GM18861 (cell line): Measurements from ENCODE around the gene SPEM1.

ENCODE experiments used
- ATAC-seq: cut with Tn5 transposase; IDR thresholded peaks from one replicate; pipeline ENCODE4 v1.9.1; 2021; ENCODE audit not compliant: unreplicated experiment

Gene SPEM1

GRCh38 chr17:7419819-7420610 is at the start of gene SPEM1:
Gene SPEM1 (plus strand): TSS chr17:7420324. CDS start chr17:7420385, 61 bp downstream.
- ATAC-seq = no peak

- no peak for ATAC-seq
Observed at GRCh38 chr17:7370853-7371252, 49.3 kb upstream of the SPEM1 start.

GRCh38 chr17:7374353-7374752 is 45.8 kb upstream of the SPEM1 start:
- no peak for ATAC-seq

- no peak for ATAC-seq
Observed at GRCh38 chr17:7379134-7379533, 41.0 kb upstream of the SPEM1 start.

- no peak for ATAC-seq
Observed at GRCh38 chr17:7380321-7380720, 39.8 kb upstream of the SPEM1 start.

- no peak for ATAC-seq
Observed at GRCh38 chr17:7380855-7381683, 39.1 kb upstream of the SPEM1 start, which contains the start of gene TNK1. Gene TNK1 (plus strand): TSS chr17:7381089. CDS start chr17:7382927, 1,838 bp downstream.

GRCh38 chr17:7382901-7383300 is 37.2 kb upstream of the SPEM1 start:
- no peak for ATAC-seq

GRCh38 chr17:7383371-7383741 is 36.8 kb upstream of the SPEM1 start:
- no peak for ATAC-seq

GRCh38 chr17:7383742-7384488 is 36.2 kb upstream of the SPEM1 start:
- no peak for ATAC-seq

GRCh38 chr17:7384489-7385081 is 35.5 kb upstream of the SPEM1 start:
- ATAC-seq = no peak

GRCh38 chr17:7388856-7389255 is 31.3 kb upstream of the SPEM1 start:
- no peak for ATAC-seq

GRCh38 chr17:7389924-7390910 is 29.9 kb upstream of the SPEM1 start:
- no peak for ATAC-seq

GRCh38 chr17:7391307-7391706 is 28.8 kb upstream of the SPEM1 start:
- no peak for ATAC-seq

GRCh38 chr17:7392696-7393612 is 27.2 kb upstream of the SPEM1 start:
- ATAC-seq = no peak

GRCh38 chr17:7393613-7394451 is 26.3 kb upstream of the SPEM1 start:
- peak; percentile 26 for ATAC-seq

GRCh38 chr17:7394452-7395191 is 25.5 kb upstream of the SPEM1 start, which contains the start of gene PLSCR3:
Gene PLSCR3 (minus strand): TSS chr17:7394525. CDS start chr17:7394110, 415 bp downstream.
- ATAC-seq = peak; percentile 71

- no peak for ATAC-seq
Observed at GRCh38 chr17:7396147-7396546, 24.0 kb upstream of the SPEM1 start.
